NOMO-1 treated with dmso at 0.1 percent for 144 hours (cell line): ENCODE measurements around the gene MTG1.
"Not testable (repeated sequence)": the region's sequence is repeated elsewhere in the genome, so short reads cannot be mapped to it uniquely, and the experiment has no call there.

Source experiments
- DNase-seq: peaks from one replicate; lab custom pipeline; 2025; ENCODE audit not compliant: unreplicated experiment; lab: John Stamatoyannopoulos, UW

Gene MTG1

GRCh38 chr10:133421336-133422222 is 27.6 kb downstream of the MTG1 start:
- DNase-seq, result no peak

GRCh38 chr10:133422223-133422806 is 28.4 kb downstream of the MTG1 start:
- no peak for DNase-seq

GRCh38 chr10:133422807-133423771 is 29.1 kb downstream of the MTG1 start:
- DNase-seq, result no peak

DNA sequence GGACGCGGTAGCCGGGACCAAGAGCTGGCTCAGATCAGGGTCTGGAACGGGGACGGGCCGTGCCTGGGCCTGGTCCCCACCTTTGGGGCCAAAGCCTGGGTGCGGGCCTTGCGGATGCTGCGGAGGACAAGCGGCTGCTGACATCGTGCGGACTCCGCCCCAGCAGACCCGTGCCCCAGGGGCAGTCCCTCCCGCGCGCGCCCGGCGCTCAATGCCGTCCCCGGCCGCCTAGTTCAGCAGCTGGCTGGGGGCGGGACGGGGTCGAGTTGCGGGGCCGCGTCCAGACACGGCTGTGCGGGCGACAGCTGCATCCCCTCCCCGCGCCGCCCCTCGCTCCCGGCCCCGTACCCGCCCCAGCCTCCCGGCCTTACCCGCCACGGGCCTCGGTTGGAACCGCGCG is 30.1 kb downstream of the MTG1 start:
- not testable (repeated sequence) for DNase-seq

- not testable (repeated sequence) for DNase-seq
Measured at GRCh38 chr10:133424601-133425000, 30.6 kb downstream of the MTG1 start, which contains the start of gene SPRN. Gene SPRN, minus strand, starts transcription at chr10:133424625. Its CDS starts 944 bp downstream, at chr10:133423681.

- DNase-seq, result not testable (repeated sequence)
Measured at GRCh38 chr10:133429571-133429970, 35.6 kb downstream of the MTG1 start.

- not testable (repeated sequence) for DNase-seq
Measured at GRCh38 chr10:133431888-133432613, 38.1 kb downstream of the MTG1 start.

DNA sequence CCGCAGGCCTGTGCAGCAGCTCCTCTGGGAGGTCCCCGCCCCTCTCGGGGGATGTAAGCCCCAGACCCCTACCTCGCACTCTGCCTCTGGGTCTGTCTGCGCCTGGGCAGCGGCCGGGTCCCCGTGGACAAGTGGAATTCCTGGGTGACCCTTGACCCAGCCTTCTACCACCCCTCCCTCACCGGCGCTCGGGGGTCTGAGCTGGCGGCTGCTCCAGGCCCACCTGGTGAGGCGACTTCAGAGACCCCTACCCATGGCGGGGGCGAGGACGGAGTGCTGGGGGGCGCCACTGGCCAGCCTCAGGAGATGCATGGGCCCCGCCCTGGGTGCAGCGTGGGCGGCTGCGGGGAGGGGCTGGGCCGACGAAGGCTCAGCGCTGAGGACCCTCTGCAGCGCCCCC is 38.8 kb downstream of the MTG1 start:
- not testable (repeated sequence) for DNase-seq

DNA sequence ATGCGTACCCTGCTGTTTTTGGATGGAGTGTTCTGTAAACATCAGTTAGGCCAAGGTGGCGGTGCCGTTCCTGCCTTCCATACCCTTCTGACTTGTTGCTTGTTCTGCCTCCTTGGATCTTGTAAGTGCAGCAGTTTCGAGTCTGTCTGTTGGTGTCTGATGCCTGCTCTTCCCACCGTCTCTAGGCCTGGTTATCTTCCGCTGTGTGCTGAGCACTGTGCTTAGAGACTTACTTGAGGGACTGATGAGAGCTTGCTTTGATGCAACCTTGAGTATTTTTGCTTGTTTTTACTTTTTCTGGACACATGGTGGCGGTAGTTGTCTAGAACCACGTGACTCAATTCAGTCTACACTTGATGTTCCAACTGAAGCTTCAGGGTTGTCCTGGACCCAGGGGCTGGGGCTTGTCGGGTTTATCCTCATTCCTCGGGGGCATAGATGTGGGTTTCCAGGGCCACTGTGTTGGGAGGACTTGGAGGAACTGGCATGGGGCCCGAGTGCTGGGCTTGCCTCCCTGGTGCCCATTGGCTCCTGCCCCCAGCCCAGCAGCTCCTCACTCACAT is 44.8 kb downstream of the MTG1 start:
- peak; percentile 32 for DNase-seq

GRCh38 chr10:133439517-133440461 is 45.8 kb downstream of the MTG1 start:
- no peak for DNase-seq

GRCh38 chr10:133440633-133441285 is 46.8 kb downstream of the MTG1 start:
- DNase-seq, result no peak

- DNase-seq, result not testable (repeated sequence)
Measured at GRCh38 chr10:133441356-133441755, 47.4 kb downstream of the MTG1 start.

- DNase-seq, result no peak
Measured at GRCh38 chr10:133441780-133442179, 47.8 kb downstream of the MTG1 start.

DNA sequence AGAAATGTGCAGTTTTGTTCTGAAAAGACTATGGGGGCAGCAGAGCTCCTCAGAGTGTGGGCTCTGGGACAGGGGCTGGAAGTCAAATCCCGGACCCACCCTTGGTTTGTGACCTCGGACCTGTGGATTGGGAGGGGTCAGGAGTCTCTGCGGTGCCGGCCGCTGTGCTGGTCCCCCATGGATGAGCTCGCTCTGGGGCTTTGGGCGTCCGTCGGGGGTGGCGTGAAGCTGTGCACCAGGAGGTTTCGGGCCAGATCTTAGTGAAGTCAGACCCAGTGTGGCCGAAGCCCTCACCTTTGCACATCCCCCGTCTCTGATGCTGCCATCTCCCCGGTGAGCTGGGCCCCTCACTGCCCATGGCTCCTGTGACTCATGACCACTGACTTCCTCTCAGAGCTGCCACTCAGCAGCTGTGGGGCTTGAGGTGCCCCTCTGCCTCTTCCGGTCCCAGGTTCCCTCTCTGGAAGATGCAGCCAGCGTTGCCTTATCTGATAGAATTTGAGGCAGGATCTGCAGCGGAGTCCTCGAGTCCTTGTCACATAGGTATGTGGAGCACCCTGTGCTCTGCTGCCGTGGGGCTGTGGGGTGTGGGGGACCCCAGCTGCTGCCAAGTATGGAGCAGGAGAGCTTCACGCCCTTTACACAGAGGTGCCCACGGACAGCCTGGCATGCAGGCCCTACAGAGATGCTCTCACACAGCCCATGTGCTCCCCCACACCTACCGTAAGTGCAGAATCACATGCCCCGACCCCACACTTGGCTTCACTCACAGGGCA is 48.4 kb downstream of the MTG1 start:
- DNase-seq, result peak; percentile 82

- no peak for DNase-seq
Measured at GRCh38 chr10:133442967-133443924, 49.3 kb downstream of the MTG1 start.
